Activated naive CD4-positive, alpha-beta T cell treated with anti-CD3 and anti-CD28 coated beads, Interleukin-2, amount 50 U/mL, for 16 hours (primary cell): Measurements from ENCODE around the gene GSS.
"Not testable (repeated sequence)": the region's sequence is repeated elsewhere in the genome, so short reads cannot be mapped to it uniquely, and the experiment has no call there.

Source experiments
- DNase-seq: peaks from one replicate; pipeline ENCODE4 v3.0.0-alpha.2; 2020

Gene GSS

GRCh38 chr20:34942301-34942700 is 13.3 kb downstream of the GSS start:
- DNase-seq = no peak

- DNase-seq = no peak
These were observed 14.4 kb downstream of the GSS start for GRCh38 chr20:34941226-34941625.

DNA sequence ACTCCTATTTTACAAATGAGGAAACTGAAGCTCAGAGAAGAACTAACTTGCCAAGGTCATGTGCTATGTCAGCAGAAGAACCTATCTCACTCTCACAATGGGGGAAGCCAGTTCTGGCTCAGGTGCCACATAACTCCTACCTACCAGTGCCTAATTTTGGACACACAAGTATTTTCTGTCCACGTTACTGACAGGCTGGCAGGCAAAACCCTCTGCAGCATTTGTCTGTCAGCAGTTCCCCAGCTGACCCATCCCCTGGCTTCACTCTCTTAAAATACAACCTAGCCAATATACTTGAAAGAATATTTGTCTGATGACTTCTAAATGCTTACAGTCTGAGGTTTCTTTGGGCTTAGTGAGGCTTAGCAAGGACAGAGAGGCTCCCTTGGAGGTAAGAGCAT is 15.5 kb downstream of the GSS start:
- no peak for DNase-seq

- no peak for DNase-seq
These were observed 17.0 kb downstream of the GSS start for GRCh38 chr20:34938466-34939163.

GRCh38 chr20:34931771-34932170 is 23.8 kb downstream of the GSS start:
- DNase-seq = no peak

DNA sequence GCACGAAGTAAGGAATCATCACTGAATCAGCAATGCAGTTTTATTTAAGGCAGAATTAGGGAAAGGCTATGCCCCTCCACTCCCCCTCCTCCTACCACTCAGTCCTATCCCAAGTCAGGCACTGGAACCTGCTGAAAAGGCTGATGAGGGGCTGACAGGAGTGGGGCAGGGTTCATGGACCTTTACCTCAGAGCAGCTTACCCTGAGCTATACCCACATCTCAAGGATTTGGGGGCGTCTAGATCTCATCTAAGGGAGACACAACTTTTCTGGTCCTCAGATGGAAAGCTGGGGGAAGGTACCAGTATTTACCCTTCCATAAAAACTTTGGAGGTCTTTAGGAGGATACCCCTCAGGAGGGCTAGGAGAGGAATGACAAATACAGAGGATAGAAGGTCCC is 27.2 kb downstream of the GSS start:
- DNase-seq = no peak

DNA sequence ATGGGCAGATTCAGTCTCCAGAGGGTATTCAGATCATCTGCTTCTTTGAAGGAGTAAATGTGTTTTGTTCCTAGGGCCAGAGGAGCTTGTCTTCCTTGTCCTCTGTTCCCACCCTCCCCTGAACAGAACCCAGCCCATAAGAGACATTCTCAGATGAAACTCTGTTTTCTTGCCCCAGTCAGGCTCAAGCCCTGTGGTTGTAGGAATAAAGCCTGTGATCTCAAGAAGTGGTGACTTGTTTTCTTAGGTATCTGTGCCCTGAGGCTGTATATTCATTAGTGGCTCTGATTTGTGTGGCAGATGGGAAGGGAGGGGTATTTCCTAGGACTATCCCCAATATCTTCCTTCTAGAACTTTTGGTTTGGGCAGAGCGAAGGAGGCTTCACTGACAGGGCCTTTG is 27.9 kb downstream of the GSS start:
- DNase-seq = no peak

- DNase-seq = no peak
These were observed 29.0 kb downstream of the GSS start for GRCh38 chr20:34926581-34926980.

GRCh38 chr20:34925981-34926380 is 29.6 kb downstream of the GSS start:
- no peak for DNase-seq

DNA sequence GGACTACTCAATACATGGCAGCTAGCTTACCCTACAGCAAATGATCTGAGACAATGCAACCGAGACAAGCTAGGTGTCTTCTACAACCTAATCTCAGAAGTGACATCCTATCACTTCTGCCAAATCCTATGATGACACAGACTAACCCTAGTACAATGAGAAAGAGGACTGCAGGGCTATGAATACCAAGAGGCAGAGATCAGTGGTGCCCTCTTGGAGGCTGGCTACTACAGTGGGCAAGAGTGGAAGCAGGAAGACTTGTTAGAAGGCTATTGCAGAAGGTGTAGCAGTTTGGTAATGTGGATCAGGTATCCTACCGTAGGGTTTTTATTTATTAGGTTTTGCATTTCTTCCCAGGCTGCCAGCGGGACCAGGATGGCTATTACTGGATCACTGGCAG is 30.3 kb downstream of the GSS start:
- DNase-seq = no peak

DNA sequence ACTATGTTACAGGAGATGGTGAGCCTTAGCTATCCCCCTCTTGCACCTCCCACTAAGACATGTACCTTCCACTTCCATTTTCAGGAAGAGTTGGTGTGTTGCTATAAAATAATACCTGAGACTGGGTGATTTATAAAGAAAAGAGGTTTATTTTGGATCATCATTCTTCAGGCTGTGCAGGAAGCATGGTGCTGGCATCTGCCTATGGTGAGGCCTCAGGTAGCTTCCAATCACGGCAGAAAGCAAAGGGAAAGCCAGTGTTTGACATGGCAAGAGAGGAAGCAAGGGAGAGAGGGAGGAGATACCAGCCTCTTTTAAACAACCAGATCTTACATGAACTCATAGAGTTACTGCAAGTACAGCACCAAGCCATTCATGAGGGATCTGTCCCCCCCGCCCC is 32.2 kb downstream of the GSS start:
- DNase-seq = no peak

DNA sequence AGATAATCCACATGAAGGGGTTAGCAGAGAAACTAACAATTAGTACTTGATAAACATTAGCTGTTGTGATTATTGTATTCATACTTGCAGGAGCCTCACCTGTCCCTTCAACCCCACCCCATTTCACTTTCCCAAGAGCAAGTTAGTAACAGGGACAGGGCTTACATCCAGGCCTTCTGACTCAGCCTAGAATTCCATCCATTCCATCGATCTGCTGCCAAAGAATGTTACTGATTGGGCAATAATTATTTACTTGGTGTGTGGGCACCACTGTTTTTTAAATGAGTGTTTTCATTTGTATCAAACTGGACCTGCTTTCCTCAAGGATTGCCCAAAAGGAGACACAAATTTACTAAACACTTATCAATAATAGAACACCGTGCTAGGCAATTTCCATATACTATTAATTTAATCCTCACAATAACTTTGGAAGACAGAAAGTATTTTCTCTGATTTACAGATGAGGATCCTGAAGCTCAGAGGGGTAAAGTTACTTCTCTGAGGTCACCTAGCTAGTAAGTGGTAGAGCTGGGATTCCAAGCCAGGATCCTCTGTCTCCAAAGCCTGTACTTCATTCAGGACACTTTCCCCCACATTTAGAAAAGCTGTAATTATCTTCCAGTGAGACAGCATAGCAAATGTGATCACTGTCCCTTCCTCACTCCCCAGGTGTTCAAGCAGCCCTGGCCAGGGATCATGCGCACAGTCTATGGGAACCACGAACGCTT is 32.8 kb downstream of the GSS start:
- no peak for DNase-seq

DNA sequence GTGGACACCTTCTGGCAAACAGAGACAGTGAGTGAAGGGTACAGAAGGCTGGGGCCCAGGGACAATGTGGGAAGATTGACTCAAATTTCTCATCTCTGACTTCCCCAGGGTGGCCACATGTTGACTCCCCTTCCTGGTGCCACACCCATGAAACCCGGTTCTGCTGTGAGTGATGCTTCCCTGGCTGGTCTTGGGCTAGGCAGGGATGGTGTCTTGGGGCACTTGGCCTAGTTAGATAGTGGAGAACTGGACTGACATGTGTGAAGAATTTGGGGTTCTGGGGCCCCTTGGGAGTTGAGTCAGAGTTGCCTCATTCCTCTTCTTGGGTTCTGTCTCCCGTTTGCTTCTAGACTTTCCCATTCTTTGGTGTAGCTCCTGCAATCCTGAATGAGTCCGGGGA is 34.2 kb downstream of the GSS start:
- DNase-seq = no peak

- DNase-seq = no peak
These were observed 35.6 kb downstream of the GSS start for GRCh38 chr20:34920055-34920454.

DNA sequence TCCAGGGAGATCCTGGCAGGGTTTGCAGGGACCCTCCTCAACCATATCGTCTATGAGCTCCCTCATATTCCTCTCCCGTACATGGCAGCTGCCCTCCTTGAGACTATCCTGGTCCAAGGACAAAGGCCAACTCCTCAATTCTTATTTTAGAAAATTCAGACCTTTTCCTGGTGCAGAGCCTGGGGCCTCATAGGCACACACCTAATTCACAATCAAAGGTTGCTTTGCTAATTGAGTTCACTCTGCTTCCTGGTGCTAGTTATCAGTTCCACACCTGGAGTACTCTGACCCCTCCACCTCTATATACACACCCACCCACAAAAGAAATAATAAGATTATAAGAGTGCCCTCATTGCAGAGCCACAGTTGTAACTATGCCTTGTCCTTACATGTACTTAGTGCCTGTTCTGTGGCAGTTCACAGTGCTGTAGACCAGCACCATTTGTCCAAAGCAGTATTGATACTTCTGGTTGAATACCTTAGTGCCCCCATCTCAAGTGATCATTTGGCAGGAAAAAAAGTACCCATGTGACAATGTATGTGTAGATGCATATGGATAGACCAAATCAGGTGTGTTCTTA is 38.7 kb downstream of the GSS start:
- DNase-seq = no peak

DNA sequence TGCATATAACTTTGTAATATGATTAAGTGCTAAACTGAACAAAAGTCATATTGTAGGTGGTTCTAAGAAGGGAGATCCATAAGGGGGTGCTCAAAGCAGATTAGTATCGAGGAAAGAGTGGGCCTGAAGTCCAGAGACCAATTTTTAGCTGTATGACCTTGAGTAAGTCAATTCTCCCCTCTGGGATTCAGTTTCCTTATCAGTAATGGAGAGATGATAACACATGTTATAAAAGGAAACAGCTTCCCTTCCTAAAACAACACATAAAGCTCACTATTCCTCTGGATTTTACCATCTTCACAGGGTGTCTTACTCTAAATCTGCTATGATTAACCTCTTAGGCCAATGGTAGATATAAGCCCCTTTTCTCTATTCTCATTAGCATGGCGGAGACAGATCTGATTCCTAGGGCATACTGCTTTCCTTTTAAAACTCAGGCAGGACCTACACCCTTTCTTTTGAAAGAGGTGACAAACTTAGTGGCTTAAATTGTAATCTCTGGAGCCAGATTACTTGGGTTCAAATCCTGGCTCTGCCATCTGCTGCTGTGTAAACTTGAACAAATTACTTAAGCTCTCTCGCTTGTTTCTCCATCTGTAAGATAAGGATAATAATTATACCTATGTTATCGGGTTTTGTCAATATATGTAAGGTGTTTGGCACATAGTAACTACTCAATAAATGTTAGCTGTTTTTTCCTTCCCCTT is 39.7 kb downstream of the GSS start:
- DNase-seq = no peak

GRCh38 chr20:34915131-34915530 is 40.5 kb downstream of the GSS start:
- DNase-seq = no peak

- DNase-seq = no peak
These were observed 47.8 kb downstream of the GSS start for GRCh38 chr20:34907616-34908469.

DNA sequence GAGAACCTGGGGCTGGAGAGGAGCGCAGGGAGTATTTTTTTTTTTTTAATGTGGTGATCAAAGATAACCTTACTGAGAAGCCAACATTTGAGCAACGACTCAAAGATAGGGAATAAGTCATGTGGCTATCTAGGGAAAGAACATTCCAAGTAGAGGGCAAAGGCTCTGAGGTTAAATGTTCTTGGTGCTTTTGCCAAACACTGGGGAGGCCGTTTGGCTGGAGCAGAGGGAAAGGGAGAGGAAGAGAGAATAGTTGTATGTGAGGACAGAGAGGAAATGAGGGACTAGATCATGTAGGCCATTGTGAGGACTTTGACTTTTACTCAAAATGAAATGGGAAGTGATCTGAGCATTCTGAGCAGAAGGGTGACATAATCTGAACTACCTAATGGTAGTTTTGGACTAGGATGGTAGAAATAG is 51.4 kb downstream of the GSS start:
- no peak for DNase-seq

DNA sequence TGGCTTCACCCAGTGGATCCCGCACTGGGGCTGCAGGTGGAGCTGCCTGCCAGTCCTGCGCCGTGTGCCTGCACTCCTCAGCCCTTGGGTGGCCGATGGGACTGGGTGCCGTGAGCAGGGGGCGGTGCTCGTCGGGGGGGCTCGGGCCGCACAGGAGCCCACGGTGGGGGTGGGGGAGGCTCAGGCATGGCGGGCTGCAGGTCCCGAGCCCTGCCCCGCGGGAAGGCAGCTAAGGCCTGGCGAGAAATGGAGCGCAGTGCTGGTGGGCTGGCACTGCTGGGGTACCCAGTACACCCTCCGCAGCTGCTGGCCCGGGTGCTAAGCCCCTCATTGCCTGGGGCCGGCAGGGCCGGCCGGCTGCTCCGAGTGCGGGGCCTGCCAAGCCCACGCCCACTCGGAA is 56.9 kb downstream of the GSS start:
- DNase-seq = not testable (repeated sequence)

DNA sequence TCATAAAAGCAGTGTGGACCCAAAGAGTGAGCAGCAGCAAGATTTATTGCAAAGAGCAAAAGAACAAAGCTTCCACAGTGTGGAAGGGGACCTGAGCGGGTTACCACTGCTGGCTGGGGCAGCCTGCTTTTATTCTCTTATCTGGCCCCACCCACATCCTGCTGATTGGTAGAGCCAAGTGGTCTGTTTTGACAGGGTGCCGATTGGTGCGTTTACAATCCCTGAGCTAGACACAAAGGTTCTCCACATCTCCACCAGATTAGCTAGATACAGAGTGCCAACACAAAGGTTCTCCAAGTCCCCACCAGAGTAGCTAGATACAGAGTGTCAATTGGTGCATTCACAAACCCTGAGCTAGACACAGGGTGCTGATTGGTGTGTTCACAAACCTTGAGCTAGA is 57.5 kb downstream of the GSS start:
- not testable (repeated sequence) for DNase-seq

GRCh38 chr20:34896086-34896621 is 59.5 kb downstream of the GSS start:
- DNase-seq = no peak
